Measurements from ENCODE around the gene PET100.

PET100 gene

GRCh38 chr19:7650148-7650547, 20.6 kb downstream of the PET100 start:
- DNase-seq (ENCODE audit: low spot score) = no peak

GRCh38 chr19:7652061-7652641, 22.6 kb downstream of the PET100 start:
- DNase-seq (ENCODE audit: low spot score) = peak; percentile 84

- DNase-seq (ENCODE audit: low spot score) = no peak
Measured at GRCh38 chr19:7654401-7654800, 24.8 kb downstream of the PET100 start.

- DNase-seq (ENCODE audit: low spot score) = no peak
Measured at GRCh38 chr19:7655581-7655980, 26.0 kb downstream of the PET100 start.

GRCh38 chr19:7657131-7657751, 27.6 kb downstream of the PET100 start:
- no peak for DNase-seq (ENCODE audit: low spot score)

- DNase-seq (ENCODE audit: low spot score) = peak; percentile 95
Measured at GRCh38 chr19:7658219-7658686, 28.7 kb downstream of the PET100 start.

- no peak for DNase-seq (ENCODE audit: low spot score)
Measured at GRCh38 chr19:7661744-7662538, 32.3 kb downstream of the PET100 start.

GRCh38 chr19:7662657-7663056, 33.1 kb downstream of the PET100 start:
- DNase-seq (ENCODE audit: low spot score) = no peak

- DNase-seq (ENCODE audit: low spot score) = no peak
Measured at GRCh38 chr19:7663706-7664105, 34.1 kb downstream of the PET100 start.

GRCh38 chr19:7665076-7665475, 35.5 kb downstream of the PET100 start:
- DNase-seq (ENCODE audit: low spot score) = no peak

- DNase-seq (ENCODE audit: low spot score) = no peak
Measured at GRCh38 chr19:7668842-7669241, 39.2 kb downstream of the PET100 start, which contains the start of gene RETN. TSS of gene RETN (plus strand) at chr19:7669049. CDS start at chr19:7669327, 278 bp downstream.

GRCh38 chr19:7669641-7670040, 40.0 kb downstream of the PET100 start:
- DNase-seq (ENCODE audit: low spot score) = no peak

GRCh38 chr19:7670150-7670783, 40.7 kb downstream of the PET100 start:
- DNase-seq (ENCODE audit: low spot score) = no peak

- DNase-seq (ENCODE audit: low spot score) = no peak
Measured at GRCh38 chr19:7670790-7671189, 41.2 kb downstream of the PET100 start.

GRCh38 chr19:7672522-7672921, 42.9 kb downstream of the PET100 start:
- DNase-seq (ENCODE audit: low spot score) = no peak

GRCh38 chr19:7674010-7675005, 44.7 kb downstream of the PET100 start:
- DNase-seq (ENCODE audit: low spot score) = peak; percentile 91

- DNase-seq (ENCODE audit: low spot score) = peak; percentile 52
Measured at GRCh38 chr19:7676376-7676775, 46.8 kb downstream of the PET100 start.

GRCh38 chr19:7676854-7677253, 47.3 kb downstream of the PET100 start, which contains the start of gene MCEMP1:
TSS of gene MCEMP1 (plus strand) at chr19:7677090. CDS start at chr19:7677121, 31 bp downstream.
- no peak for DNase-seq (ENCODE audit: low spot score)

- DNase-seq (ENCODE audit: low spot score) = peak; percentile 18
Measured at GRCh38 chr19:7677669-7678311, 48.2 kb downstream of the PET100 start.

- DNase-seq (ENCODE audit: low spot score) = peak; percentile 77
Measured at GRCh38 chr19:7678971-7679751, 49.6 kb downstream of the PET100 start.
